Endothelial cell of umbilical vein (primary cell): ENCODE data around the gene BLM.

Source experiments
- EZH2 ChIP-seq: IDR thresholded peaks from 2 replicates; pipeline ENCODE4 v1.6.1; 2012; ENCODE audit warnings: borderline replicate concordance, low read depth, mild to moderate bottlenecking, moderate library complexity, low read length, inconsistent platforms; ENCODE audit not compliant: severe bottlenecking
- FOS ChIP-seq: IDR thresholded peaks from 2 replicates; pipeline ENCODE4 v1.6.1; 2011; ENCODE audit warnings: mild to moderate bottlenecking, low read length, moderate library complexity, borderline replicate concordance; ENCODE audit not compliant: insufficient read depth
- JUN ChIP-seq: IDR thresholded peaks from 2 replicates; pipeline ENCODE4 v1.6.1; 2011; ENCODE audit warnings: borderline replicate concordance, low read depth; ENCODE audit not compliant: insufficient read length, insufficient read depth
- POLR2A ChIP-seq: IDR thresholded peaks from 2 replicates; pipeline ENCODE4 v1.6.1; 2012; ENCODE audit warnings: low read depth, mild to moderate bottlenecking, control low read depth, low read length
- POLR2AphosphoS5 ChIP-seq: IDR thresholded peaks from 2 replicates; pipeline ENCODE4 v1.6.1; 2012; ENCODE audit warnings: low read depth, mild to moderate bottlenecking, control low read depth, low read length, moderate library complexity; ENCODE audit not compliant: insufficient read depth
- TF ChIP-seq, protein P1 (sequence below), 2 donors: IDR thresholded peaks; 1 replicate in 1 of 2; 2 replicates in 1 of 2; pipeline ENCODE4 v1.5.1; 2011; ENCODE audit warnings: low read length in 2 of 2, mild to moderate bottlenecking in 2 of 2, moderate library complexity in 2 of 2, control low read depth in 1 of 2, inconsistent platforms in 1 of 2, low read depth in 1 of 2; ENCODE audit not compliant: insufficient read depth in 1 of 2; ENCODE audit errors: extremely low read depth in 1 of 2

DNA sequence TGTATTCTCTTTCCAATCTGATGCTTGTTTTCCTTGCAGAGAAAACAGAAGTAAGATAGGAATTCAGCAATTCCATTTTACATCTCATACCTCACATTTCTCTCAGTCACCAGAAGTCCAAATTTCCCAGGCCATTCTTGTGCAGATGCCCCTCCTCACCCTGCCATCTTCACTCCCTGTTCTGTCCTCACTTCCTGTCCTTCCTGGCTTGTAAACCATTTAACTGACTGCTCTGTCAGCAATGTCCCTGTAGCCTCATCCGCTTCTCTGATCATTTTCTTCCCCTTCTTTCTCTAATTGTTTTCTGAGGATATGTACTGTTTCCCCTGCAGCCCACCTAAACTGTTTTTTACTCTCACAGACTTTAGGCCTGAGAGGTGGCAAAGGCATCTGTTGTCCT is 40.3 kb downstream of the BLM start:
- TF ChIP-seq EZH2 (no peak), POLR2AphosphoS5 (no peak), POLR2A (no peak), JUN (no peak), FOS (no peak)
- TF ChIP-seq, protein P1, sequence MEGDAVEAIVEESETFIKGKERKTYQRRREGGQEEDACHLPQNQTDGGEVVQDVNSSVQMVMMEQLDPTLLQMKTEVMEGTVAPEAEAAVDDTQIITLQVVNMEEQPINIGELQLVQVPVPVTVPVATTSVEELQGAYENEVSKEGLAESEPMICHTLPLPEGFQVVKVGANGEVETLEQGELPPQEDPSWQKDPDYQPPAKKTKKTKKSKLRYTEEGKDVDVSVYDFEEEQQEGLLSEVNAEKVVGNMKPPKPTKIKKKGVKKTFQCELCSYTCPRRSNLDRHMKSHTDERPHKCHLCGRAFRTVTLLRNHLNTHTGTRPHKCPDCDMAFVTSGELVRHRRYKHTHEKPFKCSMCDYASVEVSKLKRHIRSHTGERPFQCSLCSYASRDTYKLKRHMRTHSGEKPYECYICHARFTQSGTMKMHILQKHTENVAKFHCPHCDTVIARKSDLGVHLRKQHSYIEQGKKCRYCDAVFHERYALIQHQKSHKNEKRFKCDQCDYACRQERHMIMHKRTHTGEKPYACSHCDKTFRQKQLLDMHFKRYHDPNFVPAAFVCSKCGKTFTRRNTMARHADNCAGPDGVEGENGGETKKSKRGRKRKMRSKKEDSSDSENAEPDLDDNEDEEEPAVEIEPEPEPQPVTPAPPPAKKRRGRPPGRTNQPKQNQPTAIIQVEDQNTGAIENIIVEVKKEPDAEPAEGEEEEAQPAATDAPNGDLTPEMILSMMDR (IDR thresholded peaks at IDR 0.05; ENCODE audit: extremely low read depth in 1 of 2, insufficient read depth in 1 of 2, low read depth in 1 of 2, low read length in 2 of 2), result no peak
